Measurements from ENCODE around the gene HPRT1.

- TF ChIP-seq CTCF (IDR thresholded peaks at IDR 0.05) (no peak), POLR2A (IDR thresholded peaks at IDR 0.05) (no peak)
Observed at GRCh38 chrX:134419784-134420183, 40.2 kb upstream of the HPRT1 start.

Measured in Peyer's patch (tissue), 4 donors.